HG03521 (cell line): ENCODE measurements around the gene CCDC88A.
"Not testable (repeated sequence)": the region's sequence is repeated elsewhere in the genome, so short reads cannot be mapped to it uniquely, and the experiment has no call there.

Experiments
- ATAC-seq: cut with Tn5 transposase; IDR thresholded peaks from one replicate; pipeline ENCODE4 v1.9.1; 2021; ENCODE audit warnings: mild to moderate bottlenecking, moderate library complexity; ENCODE audit not compliant: unreplicated experiment

Gene CCDC88A

GRCh38 chr2:55247025-55247424 lies 172.6 kb downstream of the CCDC88A start:
- no peak for ATAC-seq

GRCh38 chr2:55245411-55245810 lies 174.2 kb downstream of the CCDC88A start:
- no peak for ATAC-seq

GRCh38 chr2:55242617-55243016 lies 177.0 kb downstream of the CCDC88A start:
- no peak for ATAC-seq

- not testable (repeated sequence) for ATAC-seq
Observed at GRCh38 chr2:55241582-55241981, 178.1 kb downstream of the CCDC88A start.

- ATAC-seq = no peak
Observed at GRCh38 chr2:55239656-55240222, 179.9 kb downstream of the CCDC88A start.
